NCI-H2227 treated with DMSO at 0.1 percent for 48 hours (cell line): ENCODE results near the gene CD48.
"Not testable (repeated sequence)": the region's sequence is repeated elsewhere in the genome, so short reads cannot be mapped to it uniquely, and the experiment has no call there.

Experiments
- DNase-seq: peaks from one replicate; lab custom pipeline; 2025; lab: John Stamatoyannopoulos, UW

Gene CD48

GRCh38 chr1:160652924-160653619, 58.5 kb downstream of the CD48 start:
- DNase-seq, result no peak

- not testable (repeated sequence) for DNase-seq
These were observed 59.5 kb downstream of the CD48 start for GRCh38 chr1:160652065-160652641.

GRCh38 chr1:160651433-160652064, 60.1 kb downstream of the CD48 start:
- DNase-seq, result no peak

GRCh38 chr1:160647329-160647720, 64.3 kb downstream of the CD48 start:
- DNase-seq, result no peak

GRCh38 chr1:160646711-160647328, 64.8 kb downstream of the CD48 start, which contains the start of gene SLAMF1:
SLAMF1 (minus strand) TSS chr1:160647044; CDS start chr1:160646945, 99 bp downstream.
- DNase-seq, result no peak

GRCh38 chr1:160646180-160646579, 65.4 kb downstream of the CD48 start:
- DNase-seq, result no peak

- DNase-seq, result no peak
These were observed 66.1 kb downstream of the CD48 start for GRCh38 chr1:160645386-160646130.

GRCh38 chr1:160644399-160644798, 67.2 kb downstream of the CD48 start:
- DNase-seq, result no peak

GRCh38 chr1:160643138-160643537, 68.5 kb downstream of the CD48 start:
- no peak for DNase-seq

GRCh38 chr1:160642281-160642644, 69.4 kb downstream of the CD48 start:
- DNase-seq, result no peak

GRCh38 chr1:160641323-160642280, 70.0 kb downstream of the CD48 start:
- no peak for DNase-seq

GRCh38 chr1:160640359-160641123, 71.1 kb downstream of the CD48 start:
- DNase-seq, result no peak

- no peak for DNase-seq
These were observed 72.0 kb downstream of the CD48 start for GRCh38 chr1:160639652-160640051.

- DNase-seq, result no peak
These were observed 72.7 kb downstream of the CD48 start for GRCh38 chr1:160638926-160639325.

- no peak for DNase-seq
These were observed 73.1 kb downstream of the CD48 start for GRCh38 chr1:160638540-160638857.

GRCh38 chr1:160637821-160638539, 73.6 kb downstream of the CD48 start:
- no peak for DNase-seq

GRCh38 chr1:160637065-160637464, 74.6 kb downstream of the CD48 start:
- DNase-seq, result no peak

GRCh38 chr1:160636547-160636946, 75.1 kb downstream of the CD48 start:
- no peak for DNase-seq

GRCh38 chr1:160636076-160636475, 75.5 kb downstream of the CD48 start:
- no peak for DNase-seq
